ENCODE data around the gene COG2.

COG2 gene

DNA sequence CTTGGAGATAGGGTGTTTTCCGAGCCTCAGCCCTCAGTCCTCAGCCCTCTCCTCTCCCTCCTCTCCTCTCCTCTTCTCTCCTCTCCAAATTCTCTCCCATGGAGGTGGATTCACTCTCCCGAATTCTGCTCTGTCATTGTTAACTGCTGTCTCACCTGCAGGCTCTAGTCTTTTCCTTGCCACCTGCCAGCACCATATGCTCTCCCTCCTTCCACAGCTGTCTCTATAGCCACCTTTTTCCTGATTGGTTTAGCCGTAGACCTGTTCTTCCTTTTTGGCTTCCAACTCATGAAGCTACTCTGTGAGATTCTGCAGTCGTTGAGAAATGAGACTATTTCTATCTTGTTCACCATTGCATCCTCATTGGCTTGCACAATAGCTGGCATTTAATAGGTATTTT lies 19.7 kb downstream of the COG2 start:
- intact Hi-C loops (cut with DNase I), result no loop called here
- no peak for DNase-seq

DNA sequence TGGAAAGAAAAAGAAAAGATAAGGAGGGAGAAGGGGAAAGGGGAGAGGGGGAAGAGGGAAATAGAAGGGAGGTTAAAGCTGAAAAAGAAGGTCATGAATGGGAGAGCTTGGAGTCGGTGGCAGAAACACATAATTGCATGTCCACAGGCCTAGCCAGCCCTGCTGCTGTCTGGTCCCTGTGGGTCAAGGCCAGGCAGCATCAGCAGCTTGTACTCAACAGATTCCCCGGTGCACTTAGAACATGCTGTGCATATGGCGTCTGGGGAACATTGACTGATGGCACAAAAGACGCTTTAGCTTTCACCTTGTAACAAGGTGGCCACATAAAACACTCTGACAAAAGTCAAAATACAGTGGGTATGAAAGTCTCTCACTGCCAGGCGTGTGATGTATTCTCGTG lies 25.9 kb downstream of the COG2 start:
- intact Hi-C loops (cut with DNase I), result no loop called here
- DNase-seq, result no peak

DNA sequence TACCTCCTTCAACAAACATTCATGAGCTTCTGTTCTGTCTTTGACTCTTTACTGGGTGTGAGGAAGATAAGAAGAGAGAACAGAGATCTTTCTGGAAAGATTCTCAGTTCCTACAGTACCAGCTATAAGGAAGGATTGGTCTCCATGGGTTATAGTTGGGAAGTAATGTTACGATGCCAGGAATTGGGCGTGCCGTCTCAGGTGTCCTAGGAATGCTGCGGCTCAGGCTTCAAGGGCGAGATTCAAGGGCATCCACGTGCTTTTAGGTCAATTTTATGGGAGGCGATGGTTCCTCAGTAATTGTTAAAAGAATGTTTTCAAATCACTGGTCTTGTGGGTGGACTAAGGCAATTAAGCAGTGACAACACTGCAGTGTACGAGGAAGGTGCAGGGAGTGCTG lies 27.3 kb downstream of the COG2 start:
- DNase-seq, result no peak
- intact Hi-C loops (cut with DNase I), result no loop called here

DNA sequence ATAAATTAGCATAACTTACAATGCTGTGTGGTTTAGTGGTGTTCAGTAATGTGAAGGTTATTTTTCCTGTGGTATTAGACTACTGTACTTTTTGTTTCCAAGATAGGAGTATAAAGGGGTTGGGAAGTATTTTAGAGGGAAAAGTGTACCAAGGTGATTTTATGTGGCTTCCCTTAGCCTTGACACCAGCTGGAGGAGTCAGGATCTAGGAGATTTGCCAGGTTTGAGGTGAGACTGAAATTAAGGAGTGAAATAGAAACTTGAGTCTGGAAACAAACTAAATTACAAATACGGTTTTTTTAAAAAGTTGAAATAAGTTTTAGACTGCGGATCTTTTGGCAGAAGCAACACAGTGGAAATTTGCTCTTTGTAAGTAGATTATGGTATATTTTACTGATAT lies 32.3 kb downstream of the COG2 start:
- DNase-seq, result no peak
- intact Hi-C loops (cut with DNase I), result no loop called here

DNA sequence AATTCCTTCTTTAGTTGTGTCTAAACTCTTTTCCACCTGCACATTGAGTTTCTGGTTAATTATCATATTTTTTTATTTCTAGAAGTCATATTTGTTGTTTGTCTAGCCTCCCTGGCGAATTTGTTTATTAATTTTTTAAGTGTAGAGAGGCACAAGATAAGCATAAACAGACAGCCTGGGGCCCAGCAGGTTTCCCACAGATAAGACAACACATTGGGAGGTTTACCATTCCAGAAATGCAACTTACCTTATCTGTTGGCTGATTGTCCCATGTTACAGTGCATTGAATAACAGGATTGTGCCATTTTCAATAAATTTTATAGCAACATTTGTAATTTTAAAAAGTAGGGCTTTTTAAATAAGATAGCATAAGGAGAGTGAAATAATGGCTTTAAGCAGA lies 34.9 kb downstream of the COG2 start:
- intact Hi-C loops (cut with DNase I), result no loop called here
- DNase-seq, result no peak

GRCh38 chr1:230679192-230679591 lies 36.9 kb downstream of the COG2 start:
- intact Hi-C loops (cut with DNase I), result no loop called here
- peak in 1 of 10 donors; percentile 69 for DNase-seq

DNA sequence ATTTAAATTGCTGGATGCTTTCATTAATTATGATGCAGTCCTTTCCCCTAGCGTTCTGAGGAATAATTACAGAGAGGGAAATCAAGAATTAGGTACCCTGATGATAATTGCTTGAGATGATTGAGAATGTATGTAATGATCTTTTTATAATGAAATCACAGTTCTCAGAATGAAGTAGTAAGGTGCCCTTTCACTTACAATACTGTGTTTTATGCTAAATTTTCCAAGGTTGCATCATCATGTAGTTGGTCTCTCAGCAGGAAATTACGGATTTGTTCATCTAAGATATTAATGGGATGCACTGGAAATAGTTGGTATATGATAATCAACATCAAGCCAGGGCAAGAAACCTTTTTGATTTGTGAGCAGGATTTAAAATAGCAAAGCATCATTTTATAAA lies 37.5 kb downstream of the COG2 start:
- intact Hi-C loops (cut with DNase I), result no loop called here
- DNase-seq, result no peak

DNA sequence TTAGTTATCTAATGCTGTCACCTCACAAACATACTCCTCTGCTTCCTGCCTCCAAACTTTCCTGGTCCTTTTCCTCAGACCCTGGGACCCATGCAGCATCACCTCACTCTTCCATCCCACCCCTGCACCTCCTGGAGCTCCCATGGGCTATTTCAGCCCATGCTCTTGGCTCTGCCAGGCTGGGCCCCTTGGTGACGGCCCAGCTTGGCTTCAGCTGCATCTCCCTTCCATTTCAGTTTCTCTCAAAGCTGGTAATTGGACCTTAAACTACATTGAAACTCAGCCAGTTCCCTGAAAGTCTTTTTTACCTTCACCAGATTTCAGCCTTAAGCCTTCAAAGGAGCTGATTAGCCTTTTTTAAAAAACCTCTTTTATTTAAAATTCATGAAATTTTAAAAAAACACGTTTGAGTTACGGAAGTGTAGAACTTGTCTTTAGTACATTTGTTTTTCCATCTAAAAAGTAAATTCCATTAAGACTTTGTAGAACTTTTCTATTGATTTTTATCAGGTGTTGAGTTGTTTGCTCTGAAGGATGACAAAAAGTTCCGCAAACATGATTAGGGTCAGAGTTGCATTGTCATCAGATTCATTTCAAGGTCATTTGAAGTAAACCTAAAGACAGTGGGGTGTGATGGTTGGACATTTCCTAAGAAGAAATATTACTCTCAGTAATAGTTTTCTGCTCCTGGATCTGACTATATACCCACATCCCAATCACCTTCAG lies 38.2 kb downstream of the COG2 start:
- no peak for DNase-seq
- intact Hi-C loops (cut with DNase I), result no loop called here

DNA sequence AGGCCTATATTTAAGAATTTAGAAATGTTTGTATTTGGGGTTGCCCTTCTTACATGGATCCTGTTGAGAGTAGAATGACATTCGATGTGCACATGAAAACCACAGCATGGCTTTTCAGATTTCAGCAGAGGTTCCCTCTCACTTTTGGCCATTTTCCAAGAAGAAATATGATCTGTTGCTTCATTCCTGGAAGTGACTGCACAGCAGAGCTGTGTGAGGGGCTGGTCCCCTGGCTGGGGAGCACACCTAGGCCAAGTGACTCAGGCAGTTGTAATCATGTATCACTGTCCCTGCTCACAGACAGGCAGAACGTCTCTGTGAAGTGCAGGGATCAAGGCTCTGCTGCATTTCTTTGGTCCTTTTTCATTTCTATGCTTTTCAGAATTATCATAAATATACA lies 39.3 kb downstream of the COG2 start:
- intact Hi-C loops (cut with DNase I), result no loop called here
- DNase-seq, result no peak

GRCh38 chr1:230682274-230682673 lies 40.0 kb downstream of the COG2 start:
- intact Hi-C loops (cut with DNase I), result no loop called here
- DNase-seq, result peak in 5 of 10 donors; percentile 32 to 82 (median 53)

DNA sequence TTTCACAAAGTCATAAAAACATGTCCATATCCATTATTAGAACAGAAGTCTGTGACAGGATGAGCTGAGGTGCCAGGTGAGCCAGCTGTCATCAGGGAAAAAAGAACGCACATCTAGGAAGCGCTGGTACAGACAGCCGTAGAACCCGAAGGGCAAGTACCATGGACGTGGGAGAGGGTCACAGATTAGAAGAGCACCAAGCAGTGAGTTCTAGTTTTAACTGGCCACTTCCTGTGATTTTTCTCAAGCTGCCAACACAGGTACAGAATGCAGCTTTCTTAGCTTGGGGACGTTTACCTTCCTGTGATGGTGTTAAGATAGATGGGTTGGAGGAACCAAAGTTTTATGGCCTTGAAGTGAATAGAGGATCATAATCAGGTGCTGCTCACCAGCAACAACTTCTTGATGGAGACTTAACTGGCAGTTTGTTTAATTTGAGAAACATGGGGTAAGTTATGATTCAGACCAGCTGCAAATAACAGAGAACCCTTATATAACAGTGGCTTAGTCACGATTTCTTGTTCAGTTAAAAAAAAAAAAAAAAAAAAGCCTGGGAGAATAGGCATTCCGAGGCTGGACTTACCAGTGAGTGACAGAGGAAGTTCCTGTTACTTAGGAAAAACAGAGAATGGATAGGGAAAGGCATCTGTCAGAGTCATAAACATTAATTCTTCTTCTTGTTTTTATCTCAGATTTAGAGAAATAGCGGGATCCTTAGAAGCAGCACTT lies 40.8 kb downstream of the COG2 start:
- intact Hi-C loops (cut with DNase I), result no loop called here
- DNase-seq, result no peak

GRCh38 chr1:230684146-230684545 lies 41.9 kb downstream of the COG2 start:
- DNase-seq, result no peak
- intact Hi-C loops (cut with DNase I), result no loop called here

DNA sequence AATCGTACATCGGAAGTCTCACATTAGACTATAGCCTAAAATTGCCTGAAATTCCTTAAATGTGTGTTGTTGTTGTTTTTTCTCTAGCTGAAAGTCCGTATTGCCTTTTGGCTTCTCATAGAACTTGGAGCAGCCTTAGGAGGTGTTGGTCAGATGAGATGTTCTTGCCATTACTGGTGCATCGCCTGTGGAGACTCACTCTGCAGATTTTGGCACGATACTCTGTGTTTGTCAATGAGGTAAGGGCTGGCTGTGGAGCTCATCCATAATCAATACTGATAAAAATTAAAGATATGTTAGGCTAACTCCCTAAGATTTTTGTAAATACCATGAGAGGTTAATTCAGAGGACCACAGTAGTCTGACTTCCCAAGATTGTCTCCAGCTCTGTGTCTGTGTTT lies 42.7 kb downstream of the COG2 start:
- intact Hi-C loops (cut with DNase I), result no loop called here
- DNase-seq, result no peak

- no peak for DNase-seq
- intact Hi-C loops (cut with DNase I), result no loop called here
Measured at GRCh38 chr1:230686747-230687146, 44.5 kb downstream of the COG2 start.

- intact Hi-C loops (cut with DNase I), result no loop called here
- peak in 1 of 10 donors; percentile 78 for DNase-seq
Measured at GRCh38 chr1:230690101-230690500, 47.8 kb downstream of the COG2 start.

- intact Hi-C loops (cut with DNase I), result no loop called here
- DNase-seq, result no peak
Measured at GRCh38 chr1:230691615-230692014, 49.3 kb downstream of the COG2 start.

DNA sequence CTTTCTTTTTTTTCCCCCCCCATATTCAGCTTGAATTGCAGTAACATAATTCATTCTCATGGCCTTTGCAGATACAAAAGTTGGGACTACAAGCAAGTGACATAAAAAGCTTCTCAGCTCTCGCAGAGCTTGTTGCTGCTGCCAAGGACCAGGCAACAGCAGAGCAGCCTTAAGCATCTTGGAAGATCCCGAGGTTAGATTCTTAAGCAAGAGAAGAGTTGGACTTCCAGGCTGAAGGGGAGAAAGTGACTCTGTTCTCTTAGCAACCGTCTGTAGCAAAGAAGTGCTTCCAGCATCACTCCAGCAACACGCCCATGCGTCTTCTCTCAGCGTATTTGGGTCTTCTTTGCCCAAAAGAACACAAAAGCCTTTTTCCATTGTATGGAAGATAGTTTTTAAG lies 50.9 kb downstream of the COG2 start:
- intact Hi-C loops (cut with DNase I), result no loop called here
- no peak for DNase-seq

DNA sequence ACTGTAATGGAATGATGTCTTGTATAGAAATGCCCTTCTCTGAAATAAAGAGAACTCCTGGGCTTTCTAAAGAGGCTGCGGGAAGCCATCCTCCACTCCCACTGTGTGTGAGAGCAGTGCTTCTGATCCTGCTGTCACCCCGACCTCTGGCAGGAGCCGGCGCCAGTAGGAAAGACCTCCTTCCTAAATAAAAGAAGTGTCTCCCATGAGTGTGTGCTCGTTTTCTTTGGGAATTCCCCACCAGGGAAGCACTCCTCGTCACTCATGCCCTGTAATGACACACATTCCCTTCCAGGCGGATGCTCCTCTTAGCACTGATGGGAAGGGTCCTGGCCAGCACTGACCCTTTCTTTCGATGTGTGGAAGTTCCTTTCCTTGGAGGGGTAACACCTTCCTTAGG lies 51.5 kb downstream of the COG2 start:
- intact Hi-C loops (cut with DNase I), result no loop called here
- peak in 1 of 10 donors; percentile 74 for DNase-seq

GRCh38 chr1:230694464-230694863 lies 52.2 kb downstream of the COG2 start:
- DNase-seq, result peak in 1 of 10 donors; percentile 76
- intact Hi-C loops (cut with DNase I), result no loop called here

GRCh38 chr1:230694991-230695390 lies 52.7 kb downstream of the COG2 start:
- DNase-seq, result peak in 1 of 10 donors; percentile 65
- intact Hi-C loops (cut with DNase I), result no loop called here

- intact Hi-C loops (cut with DNase I), result no loop called here
Measured at GRCh38 chr1:230696218-230696617, 53.9 kb downstream of the COG2 start.

DNA sequence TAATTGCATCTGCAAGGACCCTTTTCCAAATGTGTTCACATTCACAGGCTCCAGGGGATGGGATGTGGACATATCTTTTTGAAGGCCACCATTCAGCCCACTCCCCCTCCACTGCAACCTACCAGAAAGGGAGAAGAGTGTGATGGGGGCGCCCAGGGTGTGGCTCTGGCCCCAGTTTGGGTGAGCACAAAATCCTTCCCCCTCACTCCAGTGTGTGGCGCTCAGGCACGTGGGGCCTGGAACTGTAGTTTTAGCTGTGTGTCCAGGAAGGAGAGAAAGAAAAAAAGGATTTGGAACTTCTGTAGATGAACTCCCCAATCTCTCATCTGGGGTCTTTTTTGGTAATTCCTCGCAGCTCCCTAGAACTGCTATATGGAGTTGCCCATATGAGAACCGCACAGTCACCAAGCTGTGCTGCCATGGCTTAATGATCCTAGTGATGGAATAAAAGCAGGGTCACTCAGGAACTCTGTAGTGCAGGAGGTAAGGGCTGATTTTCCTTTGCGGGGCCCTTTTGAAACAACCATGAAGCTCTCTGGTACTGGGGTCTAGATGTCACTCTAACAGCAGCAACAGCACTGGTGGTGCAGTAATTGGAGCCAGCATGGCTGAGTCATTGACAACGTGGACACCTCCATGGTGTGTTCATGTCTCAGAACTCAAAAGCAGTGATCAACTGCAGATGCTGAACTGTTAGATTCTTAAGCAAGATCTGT lies 54.6 kb downstream of the COG2 start:
- intact Hi-C loops (cut with DNase I), result no loop called here
- peak in 1 of 10 donors; percentile 80 for DNase-seq

More at GRCh38 chr1:230696218-230696617, 53.9 kb downstream of the COG2 start:
- DNase-seq, result no peak
